IMR-90 (cell line): ENCODE measurements around the gene CCDC77. TPM values are rescaled to one million over a fixed set of nuclear protein-coding genes. Genes with fewer than 3 reads are reported as not detected.

Source experiments
- ATAC-seq: fragments of 200-7000 bp; cut with Tn5 transposase; 2 replicates; pipeline ENCODE4 v1.9.1; 2020; ENCODE audit warnings: low read depth, mild to moderate bottlenecking, moderate library complexity
- BruUV-seq: library from RNA; stranded (reverse); fragments of 400-500 nt; replicated peaks from 2 replicates; lab custom pipeline; 2021; lab: Mats Ljungman, UMichigan
- CTCF ChIA-PET: fragments of 300-600 bp; formaldehyde crosslinking; extraction: SDS; loops from one replicate; lab custom pipeline; 2021; ENCODE audit warnings: antibody characterized with exemption; lab: Yijun Ruan, JAX
- POLR2A ChIA-PET: fragments of 300-600 bp; sonication (Branson Sonifier 250); formaldehyde crosslinking; loops from one replicate; lab custom pipeline; 2022; ENCODE audit warnings: antibody characterized with exemption; ENCODE audit not compliant: unreplicated experiment; lab: Charles Lee
- DNase-seq: peaks from one replicate; pipeline ENCODE4 v3.0.0; 2013
- H2AFZ ChIP-seq: replicated peaks from 2 replicates; pipeline ENCODE3; 2013; ENCODE audit warnings: low read length, mild to moderate bottlenecking; ENCODE audit not compliant: poor library complexity
- H2AK5ac ChIP-seq: 2 replicates; pipeline ENCODE4 v1.6.1; 2013; ENCODE audit warnings: low read depth, low read length, inconsistent platforms
- H2AK9ac ChIP-seq: replicated peaks from 2 replicates; pipeline ENCODE3; 2013; ENCODE audit warnings: mild to moderate bottlenecking, low read depth, low read length, moderate library complexity; ENCODE audit not compliant: poor library complexity
- H2BK120ac ChIP-seq: 2 replicates; pipeline ENCODE4 v1.6.1; 2013; ENCODE audit warnings: low read depth, low read length, inconsistent platforms
- H2BK15ac ChIP-seq: 3 replicates; pipeline ENCODE4 v1.6.1; 2013; ENCODE audit warnings: low read depth, low read length, inconsistent platforms
- H2BK20ac ChIP-seq: 2 replicates; pipeline ENCODE4 v1.6.1; 2013; ENCODE audit warnings: low read depth, mild to moderate bottlenecking, inconsistent platforms, low read length, moderate library complexity
- H2BK5ac ChIP-seq: 2 replicates; pipeline ENCODE4 v1.6.1; 2013; ENCODE audit warnings: mild to moderate bottlenecking, low read depth, low read length, inconsistent platforms; ENCODE audit not compliant: poor library complexity, severe bottlenecking
- H3K14ac ChIP-seq: replicated peaks from 2 replicates; pipeline ENCODE4 v1.6.1; 2013; ENCODE audit warnings: low read depth, low read length, inconsistent platforms
- H3K18ac ChIP-seq: 2 replicates; pipeline ENCODE4 v1.6.1; 2013; ENCODE audit warnings: low read depth, low read length, control low read depth
- H3K23ac ChIP-seq: 2 replicates; pipeline ENCODE4 v1.6.1; 2013; ENCODE audit warnings: low read depth, low read length, inconsistent platforms
- H3K27ac ChIP-seq: 2 replicates; pipeline ENCODE4 v1.5.1; 2013; ENCODE audit warnings: mild to moderate bottlenecking, control low read depth, low read length; ENCODE audit not compliant: insufficient read depth
- H3K27me3 ChIP-seq: 2 replicates; pipeline ENCODE4 v1.6.1; 2013; ENCODE audit warnings: low read length; ENCODE audit not compliant: control insufficient read depth, insufficient read depth
- H3K36me3 ChIP-seq: 2 replicates; pipeline ENCODE4 v1.6.1; 2013; ENCODE audit warnings: low read length, mixed read lengths; ENCODE audit not compliant: control insufficient read depth, insufficient read depth
- H3K4ac ChIP-seq: 2 replicates; pipeline ENCODE4 v1.6.1; 2013; ENCODE audit warnings: low read depth, low read length, inconsistent platforms
- H3K4me1 ChIP-seq: 2 replicates; pipeline ENCODE4 v1.6.1; 2013; ENCODE audit warnings: low read length, mixed read lengths; ENCODE audit not compliant: control insufficient read depth, insufficient read depth
- H3K4me2 ChIP-seq: 2 replicates; pipeline ENCODE4 v1.6.1; 2013; ENCODE audit warnings: low read depth, mild to moderate bottlenecking, control low read depth, low read length, moderate library complexity
- H3K4me3 ChIP-seq: 2 replicates; pipeline ENCODE4 v1.5.1; 2013; ENCODE audit warnings: low read depth, mild to moderate bottlenecking, control low read depth, low read length, moderate library complexity; ENCODE audit not compliant: insufficient read depth
- H3K56ac ChIP-seq: 2 replicates; pipeline ENCODE4 v1.6.1; 2013; ENCODE audit warnings: low read length, inconsistent platforms; ENCODE audit not compliant: insufficient read depth; ENCODE audit errors: extremely low read depth
- H3K79me1 ChIP-seq, 2 experiments: 2 replicates each; pipeline ENCODE4 v1.6.1; 2013; ENCODE audit warnings: low read length in 2 of 2, inconsistent platforms in 1 of 2, low read depth in 1 of 2
- H3K9ac ChIP-seq: 2 replicates; pipeline ENCODE4 v1.6.1; 2013; ENCODE audit warnings: low read depth, low read length, control low read depth
- H3K9me1 ChIP-seq: 2 replicates; pipeline ENCODE4 v1.6.1; 2013; ENCODE audit warnings: low read length, inconsistent platforms; ENCODE audit not compliant: insufficient read depth
- H3K9me3 ChIP-seq: 2 replicates; pipeline ENCODE4 v1.6.1; 2013; ENCODE audit warnings: low read length; ENCODE audit not compliant: control insufficient read depth, insufficient read depth
- H4K20me1 ChIP-seq: 2 replicates; pipeline ENCODE4 v1.6.1; 2013; ENCODE audit warnings: low read length, inconsistent platforms; ENCODE audit not compliant: insufficient read depth
- H4K5ac ChIP-seq: 2 replicates; pipeline ENCODE4 v1.6.1; 2013; ENCODE audit warnings: mild to moderate bottlenecking, low read depth, low read length, control low read depth
- H4K8ac ChIP-seq, 2 experiments: 2 replicates each; pipeline ENCODE4 v1.6.1; 2013; ENCODE audit warnings: low read depth in 2 of 2, low read length in 2 of 2, control low read depth in 1 of 2, inconsistent platforms in 1 of 2
- H4K91ac ChIP-seq: 2 replicates; pipeline ENCODE4 v1.6.1; 2013; ENCODE audit warnings: low read depth, low read length, inconsistent platforms; ENCODE audit not compliant: insufficient read depth
- CEBPB ChIP-seq: IDR thresholded peaks from 2 replicates; pipeline ENCODE4 v1.6.1; 2012; ENCODE audit warnings: low read depth, low read length, improper control_type of control experiment
- CHD1 ChIP-seq: IDR thresholded peaks from 2 replicates; pipeline ENCODE4 v1.6.1; 2012; ENCODE audit warnings: low read depth, low read length, improper control_type of control experiment
- MAZ ChIP-seq: IDR thresholded peaks from 2 replicates; pipeline ENCODE4 v1.6.1; 2012; ENCODE audit warnings: low read depth, mild to moderate bottlenecking, low read length, improper control_type of control experiment, moderate library complexity, borderline replicate concordance
- MXI1 ChIP-seq: IDR thresholded peaks from 2 replicates; pipeline ENCODE4 v1.6.1; 2012; ENCODE audit warnings: low read depth, mild to moderate bottlenecking, low read length, moderate library complexity, borderline replicate concordance
- POLR2A ChIP-seq: IDR thresholded peaks from 2 replicates; pipeline ENCODE4 v1.6.1; 2012; ENCODE audit warnings: mild to moderate bottlenecking, low read depth, low read length
- RAD21 ChIP-seq: IDR thresholded peaks from 2 replicates; pipeline ENCODE4 v1.6.1; 2012; ENCODE audit warnings: low read length, improper control_type of control experiment
- RCOR1 ChIP-seq: IDR thresholded peaks from 2 replicates; pipeline ENCODE4 v1.6.1; 2012; ENCODE audit warnings: mild to moderate bottlenecking, low read length, improper control_type of control experiment; ENCODE audit not compliant: insufficient replicate concordance
- RFX5 ChIP-seq: IDR thresholded peaks from 2 replicates; pipeline ENCODE4 v1.8.0; 2012; ENCODE audit warnings: low read depth, mild to moderate bottlenecking, low read length, moderate library complexity
- WGBS, 2 experiments: methylation state at CpG; one replicate each; pipeline versions ENCODE4 v1.1.5 to v1.1.7; 2013; ENCODE audit warnings: missing lambda C conversion rate in 2 of 2; ENCODE audit not compliant: insufficient read length in 1 of 2; ENCODE audit errors: extremely low coverage in 2 of 2; 5-methylcytosine and 5-hydroxymethylcytosine counted together
- dilution Hi-C: fragments of 300-500 bp; cut with HindIII; formaldehyde crosslinking; loops from one replicate; pipeline ENCODE4 v1.14.3; 2018; ENCODE audit warnings: low sequenced_read_pairs; ENCODE audit not compliant: unreplicated experiment
- in situ Hi-C: fragments of 300-500 bp; cut with MboI; formaldehyde crosslinking; loops from 3 replicates; pipeline ENCODE4 v1.14.3; 2019; ENCODE audit warnings: low sequenced_read_pairs, inconsistent platforms, mixed read lengths
- intact Hi-C: fragments of 100-400 bp; cut with micrococcal nuclease; formaldehyde crosslinking; loops from 2 replicates; pipeline ENCODE4 v1.10.0; 2022
- polyA plus RNA-seq, 3 experiments: library from polyadenylated mRNA; depleted of rRNA; stranded (reverse); fragments of >200 nt; gene quantifications; 2 replicates each; pipeline ENCODE4 v1.2.3, GENCODE V29; 2012; ENCODE audit warnings: low replicate concordance in 1 of 3
- total RNA-seq: library from RNA; depleted of rRNA; stranded (reverse); fragments of >200 nt; gene quantifications from 2 replicates; pipeline ENCODE4 v1.2.3, GENCODE V29; 2012
- TF ChIP-seq, protein P1 (sequence below): fragments of 150-350 bp; IDR thresholded peaks from 2 replicates; pipeline ENCODE4 v1.6.1; 2016; ENCODE audit warnings: low read depth, mild to moderate bottlenecking, low read length, moderate library complexity, borderline replicate concordance

The CCDC77 gene
- total and polyA plus RNA-seq, 2 of the 4 experiments (the other 2 are of a cell fraction) = 6.6 to 7.2 TPM

DNA sequence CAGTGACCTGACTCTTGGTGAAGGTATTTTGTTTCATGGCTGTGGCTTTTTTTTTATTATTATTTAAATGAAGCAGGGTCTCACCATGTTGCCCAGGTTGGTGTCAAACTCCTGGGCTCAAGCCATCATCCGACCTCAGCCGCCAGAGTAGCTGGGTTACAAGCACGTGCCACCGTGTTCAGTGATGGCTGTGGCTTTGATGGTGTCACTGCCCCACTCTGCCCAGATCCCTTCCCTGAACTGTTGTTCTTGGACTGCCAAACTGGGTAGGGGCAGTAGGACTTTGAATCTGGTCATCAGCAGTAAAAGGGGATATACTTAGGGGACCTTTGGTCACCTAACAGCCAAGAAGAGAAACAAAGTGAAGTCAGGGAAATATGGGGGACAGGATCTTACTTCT lies 77.7 kb downstream of the CCDC77 start:
- no peak overlapping the region for H3K56ac ChIP-seq
- no peak overlapping the region for H3K4me2 ChIP-seq
- H2BK5ac ChIP-seq = no peak overlapping the region
- ChIA-PET POLR2A (no interaction called here), CTCF (no interaction called here)
- DNase-seq (no peak), ATAC-seq (no peak)
- H2BK15ac ChIP-seq = no peak overlapping the region
- H3K18ac ChIP-seq = no peak overlapping the region
- H4K5ac ChIP-seq = no peak overlapping the region
- H3K9me1 ChIP-seq = no peaks in the 10 kb centered on the region
- H3K14ac ChIP-seq = no peak overlapping the region
- H2AK9ac ChIP-seq = no peak overlapping the region
- H3K4ac ChIP-seq = no peak overlapping the region
- H3K9ac ChIP-seq = no peak overlapping the region
- H3K23ac ChIP-seq = no peak overlapping the region
- H3K27me3 ChIP-seq = peaks cover 76% of the 10 kb centered on the region
- no peak overlapping the region for H2AFZ ChIP-seq
- no peaks in the 10 kb centered on the region for H3K36me3 ChIP-seq
- no peak overlapping the region for H3K27ac ChIP-seq
- no peak overlapping the region for H2BK20ac ChIP-seq
- 83% methylated on average over 3 of the region's 4 CpGs; no CpG with 5 or more reads in 1 of the 2 experiments for WGBS, 2 experiments
- in situ Hi-C loops = no loop called here
- intact Hi-C loops = no loop called here
- H3K79me1 ChIP-seq = no peaks in the 10 kb centered on the region
- BruUV-seq = no TSS peak
- no peak overlapping the region for H3K4me3 ChIP-seq
- dilution Hi-C loops = no loop called here
- H3K9me3 ChIP-seq = no peaks in the 10 kb centered on the region
- H4K20me1 ChIP-seq = no peaks in the 10 kb centered on the region
- TF ChIP-seq CEBPB (no peak), MXI1 (no peak), RFX5 (no peak), RAD21 (no peak), CHD1 (no peak), POLR2A (no peak), RCOR1 (no peak), MAZ (no peak)
- TF ChIP-seq, protein P1, sequence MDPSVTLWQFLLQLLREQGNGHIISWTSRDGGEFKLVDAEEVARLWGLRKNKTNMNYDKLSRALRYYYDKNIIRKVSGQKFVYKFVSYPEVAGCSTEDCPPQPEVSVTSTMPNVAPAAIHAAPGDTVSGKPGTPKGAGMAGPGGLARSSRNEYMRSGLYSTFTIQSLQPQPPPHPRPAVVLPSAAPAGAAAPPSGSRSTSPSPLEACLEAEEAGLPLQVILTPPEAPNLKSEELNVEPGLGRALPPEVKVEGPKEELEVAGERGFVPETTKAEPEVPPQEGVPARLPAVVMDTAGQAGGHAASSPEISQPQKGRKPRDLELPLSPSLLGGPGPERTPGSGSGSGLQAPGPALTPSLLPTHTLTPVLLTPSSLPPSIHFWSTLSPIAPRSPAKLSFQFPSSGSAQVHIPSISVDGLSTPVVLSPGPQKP = no peak
- H3K4me1 ChIP-seq = no peaks in the 10 kb centered on the region; the same call in 1 of the 2 replicates
- H2AK5ac ChIP-seq = no peak overlapping the region
- no peak overlapping the region for H4K91ac ChIP-seq
- no peak overlapping the region for H2BK120ac ChIP-seq
- no peak overlapping the region for H4K8ac ChIP-seq
